ENCODE data around the gene CAMSAP3. TPM values are rescaled to one million over a fixed set of nuclear protein-coding genes. Genes with fewer than 3 reads are reported as not detected.

Gene CAMSAP3
- total and polyA plus RNA-seq, 2 donors from 2014 or later, result 18.5 to 19.3 TPM

- DNase-seq (no peak), FAIRE-seq (no peak)
- H3K4me1 ChIP-seq (ENCODE audit: control insufficient read depth in 2 of 3, insufficient read depth in 2 of 3, low read depth in 1 of 3, low read length in 3 of 3), result no peaks in the 10 kb centered on the region
- no peak for TF ChIP-seq CTCF (IDR thresholded peaks at IDR 0.05; ENCODE audit: borderline replicate concordance, extremely low read depth, insufficient read depth)
- H3K9ac ChIP-seq (ENCODE audit: low read length in 3 of 3), result no peak overlapping the region
- no peak overlapping the region for H3K4me3 ChIP-seq (ENCODE audit: low read length in 3 of 3)
- no peaks in the 10 kb centered on the region for H3K27me3 ChIP-seq (ENCODE audit: control insufficient read depth, insufficient read depth, low read length)
- no peaks in the 10 kb centered on the region for H3K36me3 ChIP-seq (ENCODE audit: control insufficient read depth in 2 of 3, insufficient read depth in 3 of 3, low read length in 3 of 3)
- H3K9me3 ChIP-seq (ENCODE audit: control insufficient read depth in 2 of 3, insufficient read depth in 1 of 3, low read length in 3 of 3), result no peaks in the 10 kb centered on the region
- no peak overlapping the region for H3K27ac ChIP-seq (ENCODE audit: low read depth in 2 of 2, low read length in 2 of 2)
- intact Hi-C loops (cut with DNase I), result no loop called here
Observed at GRCh38 chr19:7600721-7601120, 5.1 kb downstream of the CAMSAP3 start.

GRCh38 chr19:7602240-7602934 is 6.7 kb downstream of the CAMSAP3 start:
- Histone ChIP-seq H3K4me3 (ENCODE audit: low read length in 3 of 3) (no peak overlapping the region), H3K9ac (ENCODE audit: low read length in 3 of 3) (no peak overlapping the region), H3K27me3 (ENCODE audit: control insufficient read depth, insufficient read depth, low read length) (no peaks in the 10 kb centered on the region), H3K27ac (ENCODE audit: low read depth in 2 of 2, low read length in 2 of 2) (no peak overlapping the region), H3K9me3 (ENCODE audit: control insufficient read depth in 2 of 3, insufficient read depth in 1 of 3, low read length in 3 of 3) (no peaks in the 10 kb centered on the region), H3K4me1 (ENCODE audit: control insufficient read depth in 2 of 3, insufficient read depth in 2 of 3, low read depth in 1 of 3, low read length in 3 of 3) (no peaks in the 10 kb centered on the region), H3K36me3 (ENCODE audit: control insufficient read depth in 2 of 3, insufficient read depth in 3 of 3, low read length in 3 of 3) (no peaks in the 10 kb centered on the region)
- TF ChIP-seq CTCF (IDR thresholded peaks at IDR 0.05; ENCODE audit: borderline replicate concordance, extremely low read depth, insufficient read depth), result no peak
- no peak for FAIRE-seq
- intact Hi-C loops (cut with DNase I), result no loop called here
- no peak for DNase-seq

- Histone ChIP-seq H3K4me3 (ENCODE audit: low read length in 3 of 3) (no peak overlapping the region), H3K9ac (ENCODE audit: low read length in 3 of 3) (no peak overlapping the region), H3K27ac (ENCODE audit: low read depth in 2 of 2, low read length in 2 of 2) (no peak overlapping the region), H3K36me3 (ENCODE audit: control insufficient read depth in 2 of 3, insufficient read depth in 3 of 3, low read length in 3 of 3) (no peaks in the 10 kb centered on the region), H3K9me3 (ENCODE audit: control insufficient read depth in 2 of 3, insufficient read depth in 1 of 3, low read length in 3 of 3) (no peaks in the 10 kb centered on the region), H3K4me1 (ENCODE audit: control insufficient read depth in 2 of 3, insufficient read depth in 2 of 3, low read depth in 1 of 3, low read length in 3 of 3) (no peaks in the 10 kb centered on the region), H3K27me3 (ENCODE audit: control insufficient read depth, insufficient read depth, low read length) (no peaks in the 10 kb centered on the region)
- intact Hi-C loops (cut with DNase I), result no loop called here
- TF ChIP-seq CTCF (IDR thresholded peaks at IDR 0.05; ENCODE audit: borderline replicate concordance, extremely low read depth, insufficient read depth), result no peak
- no peak for DNase-seq
- FAIRE-seq, result no peak
Observed at GRCh38 chr19:7602935-7603497, 7.4 kb downstream of the CAMSAP3 start.
